ENCODE results near the gene NSUN4.
"Not testable (repeated sequence)": the region's sequence is repeated elsewhere in the genome, so short reads cannot be mapped to it uniquely, and the experiment has no call there.

The NSUN4 gene

DNA sequence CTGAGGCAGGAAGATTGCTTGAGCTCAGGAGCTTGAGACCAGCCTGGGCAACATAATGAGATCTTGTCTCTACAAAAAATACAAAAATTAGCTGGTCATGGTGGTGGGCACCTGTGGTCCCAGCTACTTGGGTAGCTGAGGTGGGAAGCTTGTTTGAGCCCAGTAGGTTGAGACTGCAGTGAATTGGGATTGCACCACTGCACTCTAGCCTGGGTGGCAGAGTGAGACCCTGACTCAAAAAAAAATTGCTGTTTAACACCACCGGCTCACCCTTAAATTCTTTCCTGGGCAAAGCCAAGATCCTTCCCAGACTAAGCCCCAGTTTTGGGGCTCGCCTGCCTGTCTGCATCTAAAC is 6.6 kb upstream of the NSUN4 start:
- Histone ChIP-seq H3K36me3 (ENCODE audit: control insufficient read depth, low read length) (peaks cover 10% of the 10 kb centered on the region; the same call in 1 of the 2 replicates), H3K9me3 (ENCODE audit: control insufficient read depth, insufficient read depth, low read length) (no peaks in the 10 kb centered on the region), H3K4me1 (ENCODE audit: control insufficient read depth, low read length) (peaks cover 46% of the 10 kb centered on the region), H3K4me2 (ENCODE audit: low read length) (peak overlapping the region; percentile 69), H3K4me3 (ENCODE audit: low read length) (peak overlapping the region; percentile 25; the same call in 1 of the 2 replicates), H3K79me2 (ENCODE audit: control insufficient read depth, low read length) (peaks cover 25% of the 10 kb centered on the region), H4K20me1 (ENCODE audit: control insufficient read depth, insufficient read depth, low read depth, low read length) (no peaks in the 10 kb centered on the region), H3K27me3 (ENCODE audit: control insufficient read depth, low read length) (no peaks in the 10 kb centered on the region), H3K27ac (ENCODE audit: low read depth, low read length) (peak overlapping the region; percentile 87; the same call in 1 of the 2 replicates), H3K9me2 (replicated peaks; ENCODE audit: control insufficient read depth, low read length) (no peaks in the 10 kb centered on the region), H3F3A (ENCODE audit: control insufficient read depth, insufficient read depth) (peaks cover 32% of the 10 kb centered on the region)
- TF ChIP-seq, protein P1, sequence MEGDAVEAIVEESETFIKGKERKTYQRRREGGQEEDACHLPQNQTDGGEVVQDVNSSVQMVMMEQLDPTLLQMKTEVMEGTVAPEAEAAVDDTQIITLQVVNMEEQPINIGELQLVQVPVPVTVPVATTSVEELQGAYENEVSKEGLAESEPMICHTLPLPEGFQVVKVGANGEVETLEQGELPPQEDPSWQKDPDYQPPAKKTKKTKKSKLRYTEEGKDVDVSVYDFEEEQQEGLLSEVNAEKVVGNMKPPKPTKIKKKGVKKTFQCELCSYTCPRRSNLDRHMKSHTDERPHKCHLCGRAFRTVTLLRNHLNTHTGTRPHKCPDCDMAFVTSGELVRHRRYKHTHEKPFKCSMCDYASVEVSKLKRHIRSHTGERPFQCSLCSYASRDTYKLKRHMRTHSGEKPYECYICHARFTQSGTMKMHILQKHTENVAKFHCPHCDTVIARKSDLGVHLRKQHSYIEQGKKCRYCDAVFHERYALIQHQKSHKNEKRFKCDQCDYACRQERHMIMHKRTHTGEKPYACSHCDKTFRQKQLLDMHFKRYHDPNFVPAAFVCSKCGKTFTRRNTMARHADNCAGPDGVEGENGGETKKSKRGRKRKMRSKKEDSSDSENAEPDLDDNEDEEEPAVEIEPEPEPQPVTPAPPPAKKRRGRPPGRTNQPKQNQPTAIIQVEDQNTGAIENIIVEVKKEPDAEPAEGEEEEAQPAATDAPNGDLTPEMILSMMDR (IDR thresholded peaks at IDR 0.05; ENCODE audit: low read depth, low read length, poor library complexity, severe bottlenecking) = no peak
- TF ChIP-seq EZH2phosphoT487 (IDR thresholded peaks at IDR 0.05; ENCODE audit: borderline replicate concordance, low read length) = no peak

DNA sequence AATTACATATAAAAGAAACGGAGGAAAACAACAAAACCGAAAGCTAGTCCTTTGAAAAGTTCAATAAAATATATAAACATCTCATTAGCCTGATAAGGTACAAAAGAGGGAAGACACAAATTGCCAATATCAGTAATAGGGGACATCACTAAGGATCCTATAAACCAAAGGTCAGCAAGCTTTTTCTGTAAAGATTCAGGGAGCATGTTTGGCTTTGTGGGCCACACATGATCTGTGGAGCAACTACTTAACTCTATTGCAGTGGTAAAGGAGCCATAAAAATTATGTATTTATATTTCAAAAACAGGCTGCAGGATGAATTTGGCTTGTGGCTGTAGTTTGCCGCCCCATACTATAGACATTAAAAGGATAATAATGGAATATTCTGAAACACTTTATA is 5.5 kb upstream of the NSUN4 start:
- Histone ChIP-seq H3K9me2 (replicated peaks; ENCODE audit: control insufficient read depth, low read length) (no peaks in the 10 kb centered on the region), H3K79me2 (ENCODE audit: control insufficient read depth, low read length) (peaks cover 19% of the 10 kb centered on the region), H3K36me3 (ENCODE audit: control insufficient read depth, low read length) (peaks cover 8% of the 10 kb centered on the region; the same call in 1 of the 2 replicates), H3K4me2 (ENCODE audit: low read length) (no peak overlapping the region), H3K27ac (ENCODE audit: low read depth, low read length) (no peak overlapping the region), H3F3A (ENCODE audit: control insufficient read depth, insufficient read depth) (peaks cover 38% of the 10 kb centered on the region), H3K4me1 (ENCODE audit: control insufficient read depth, low read length) (peaks cover 50% of the 10 kb centered on the region), H3K27me3 (ENCODE audit: control insufficient read depth, low read length) (no peaks in the 10 kb centered on the region), H4K20me1 (ENCODE audit: control insufficient read depth, insufficient read depth, low read depth, low read length) (no peaks in the 10 kb centered on the region), H3K9me3 (ENCODE audit: control insufficient read depth, insufficient read depth, low read length) (no peaks in the 10 kb centered on the region; the same call in 1 of the 2 replicates), H3K4me3 (ENCODE audit: low read length) (no peak overlapping the region)
- TF ChIP-seq EZH2phosphoT487 (IDR thresholded peaks at IDR 0.05; ENCODE audit: borderline replicate concordance, low read length) = no peak
- TF ChIP-seq, protein P1 (IDR thresholded peaks at IDR 0.05; ENCODE audit: low read depth, low read length, poor library complexity, severe bottlenecking) = no peak

DNA sequence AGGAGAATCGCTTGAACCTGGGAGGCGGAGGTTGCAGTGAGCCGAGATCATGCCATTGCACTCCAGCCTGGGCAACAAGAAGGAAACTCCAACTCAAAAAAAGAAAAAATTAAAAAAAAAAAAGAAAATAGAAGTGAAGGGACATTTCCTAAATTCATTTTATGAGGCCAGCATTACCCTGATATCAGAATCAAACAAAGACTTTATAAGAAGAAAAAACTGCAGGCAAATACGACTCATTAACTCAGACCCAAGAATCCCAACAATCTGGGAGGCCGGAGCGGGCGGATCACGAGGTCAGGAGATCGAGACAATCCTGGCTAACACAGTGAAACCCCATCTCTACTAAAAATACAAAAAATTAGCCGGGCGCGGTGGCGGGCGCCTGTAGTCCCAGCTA is 3.2 kb upstream of the NSUN4 start:
- H3K27ac ChIP-seq (ENCODE audit: low read depth, low read length); H3K4me3 ChIP-seq (ENCODE audit: low read length); H3K4me2 ChIP-seq (ENCODE audit: low read length); H3K27me3 ChIP-seq (ENCODE audit: control insufficient read depth, low read length); H3K9me3 ChIP-seq (ENCODE audit: control insufficient read depth, insufficient read depth, low read length); H3K9me2 ChIP-seq (replicated peaks; ENCODE audit: control insufficient read depth, low read length); H4K20me1 ChIP-seq (ENCODE audit: control insufficient read depth, insufficient read depth, low read depth, low read length): not testable (repeated sequence)
- Histone ChIP-seq H3K4me1 (ENCODE audit: control insufficient read depth, low read length) (peaks cover 49% of the 10 kb centered on the region), H3F3A (ENCODE audit: control insufficient read depth, insufficient read depth) (peaks cover 22% of the 10 kb centered on the region), H3K36me3 (ENCODE audit: control insufficient read depth, low read length) (peaks cover 16% of the 10 kb centered on the region), H3K79me2 (ENCODE audit: control insufficient read depth, low read length) (peaks cover 27% of the 10 kb centered on the region)

DNA sequence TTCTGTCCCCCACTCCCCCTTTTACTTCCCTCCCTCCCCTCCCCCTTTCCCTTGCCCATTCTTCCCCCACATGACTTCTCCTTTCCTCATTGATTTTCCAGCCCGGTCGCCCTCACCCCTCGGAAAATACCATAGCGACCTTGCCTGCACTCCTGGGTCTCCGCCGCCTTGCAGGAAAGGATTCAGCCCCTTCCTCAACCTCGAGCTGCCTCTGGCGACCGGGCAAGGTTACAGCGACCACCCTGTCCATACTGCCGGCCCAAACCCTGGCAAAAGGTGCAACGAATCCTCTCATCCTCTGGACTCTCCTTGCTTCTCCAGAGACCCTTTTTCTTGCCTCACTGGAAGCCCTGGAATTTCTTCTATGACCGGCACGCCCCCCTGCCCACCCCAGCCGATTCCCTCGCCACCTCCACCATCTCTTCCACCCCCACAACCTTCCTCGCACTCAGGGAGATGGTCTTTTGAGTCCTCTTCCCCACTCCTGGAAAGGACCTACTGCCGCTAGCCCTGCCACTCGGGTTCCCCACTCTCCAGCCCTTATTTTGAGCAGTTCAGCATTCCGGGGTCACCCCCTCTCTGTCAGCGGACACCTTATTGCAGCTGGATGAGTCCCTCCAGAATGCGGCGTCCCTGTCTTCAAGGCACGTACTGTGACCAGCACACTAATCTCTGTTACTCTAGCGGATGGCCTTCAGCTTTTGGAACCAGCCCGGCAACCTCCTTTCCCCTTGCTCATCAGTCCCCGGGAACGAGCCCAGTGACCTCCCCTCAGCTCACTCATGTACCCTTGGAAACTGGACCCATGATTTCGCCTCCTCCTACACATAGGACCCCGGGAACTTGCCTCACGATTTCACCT is 846 bp downstream of the NSUN4 start:
- Histone ChIP-seq H3K9me2 (replicated peaks; ENCODE audit: control insufficient read depth, low read length) (no peaks in the 10 kb centered on the region), H3K4me2 (ENCODE audit: low read length) (peak overlapping the region; percentile 99), H4K20me1 (ENCODE audit: control insufficient read depth, insufficient read depth, low read depth, low read length) (0 out of 2 replicates have a peak, but pooled peaks cover 3% of the 10 kb centered on the region), H3K27ac (ENCODE audit: low read depth, low read length) (peak overlapping the region; percentile 88), H3F3A (ENCODE audit: control insufficient read depth, insufficient read depth) (peaks cover 15% of the 10 kb centered on the region), H3K27me3 (ENCODE audit: control insufficient read depth, low read length) (no peaks in the 10 kb centered on the region), H3K4me3 (ENCODE audit: low read length) (peak overlapping the region; percentile 98), H3K4me1 (ENCODE audit: control insufficient read depth, low read length) (peaks cover 33% of the 10 kb centered on the region), H3K9me3 (ENCODE audit: control insufficient read depth, insufficient read depth, low read length) (no peaks in the 10 kb centered on the region; the same call in 1 of the 2 replicates), H3K79me2 (ENCODE audit: control insufficient read depth, low read length) (peaks cover 51% of the 10 kb centered on the region), H3K36me3 (ENCODE audit: control insufficient read depth, low read length) (peaks cover 48% of the 10 kb centered on the region)
- no peak for TF ChIP-seq EZH2phosphoT487 (IDR thresholded peaks at IDR 0.05; ENCODE audit: borderline replicate concordance, low read length)
- TF ChIP-seq, protein P1 (IDR thresholded peaks at IDR 0.05; ENCODE audit: low read depth, low read length, poor library complexity, severe bottlenecking) = no peak
